ENCODE results near the gene GIT1. TPM values are rescaled to one million over a fixed set of nuclear protein-coding genes. Genes with fewer than 3 reads are reported as not detected.

GIT1 gene
- total and polyA plus RNA-seq, 2 of the 13 experiments (the other 11 are each of a cell fraction or from before 2014, with no cell fraction given) = 14.2 to 30.8 TPM

DNA sequence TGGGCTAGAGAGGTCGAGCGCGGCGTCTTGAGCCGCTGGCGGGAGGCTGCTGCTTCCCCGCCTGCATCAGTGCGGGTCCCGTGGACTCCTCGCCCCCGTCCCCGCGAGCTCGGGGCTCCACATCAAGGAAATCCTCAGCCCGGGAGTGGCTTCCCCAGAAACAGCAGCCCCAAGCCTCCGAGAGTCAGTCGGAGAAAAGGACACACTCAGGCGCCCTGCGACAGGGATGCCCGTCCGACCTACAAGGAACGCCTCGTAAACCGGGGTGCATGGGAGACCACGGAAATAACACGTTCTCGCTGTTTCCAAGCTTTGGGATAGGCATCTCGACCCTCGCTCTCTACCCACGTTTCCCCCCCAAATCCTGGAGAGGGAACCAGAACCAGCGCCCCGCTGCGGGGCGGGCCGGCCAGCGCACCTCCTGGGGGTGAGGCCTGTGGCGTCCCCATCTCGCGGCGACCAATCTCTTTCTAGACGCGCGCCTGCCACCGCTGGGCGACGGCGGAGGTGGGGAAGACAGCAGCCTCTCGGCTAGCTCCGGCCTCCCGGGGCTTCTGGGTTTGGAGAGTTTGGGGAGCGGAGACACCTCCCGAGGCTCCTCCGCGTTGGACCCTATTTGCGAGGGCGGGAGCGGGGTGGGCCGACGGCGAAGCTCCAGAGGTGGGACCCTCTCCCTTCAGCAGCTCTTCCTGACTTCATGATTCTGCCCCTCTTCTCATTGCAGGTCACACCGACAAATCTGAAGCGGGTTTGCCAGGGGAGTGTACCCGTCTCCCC is 21.7 kb downstream of the GIT1 start (continued):
- TF ChIP-seq, protein P1, sequence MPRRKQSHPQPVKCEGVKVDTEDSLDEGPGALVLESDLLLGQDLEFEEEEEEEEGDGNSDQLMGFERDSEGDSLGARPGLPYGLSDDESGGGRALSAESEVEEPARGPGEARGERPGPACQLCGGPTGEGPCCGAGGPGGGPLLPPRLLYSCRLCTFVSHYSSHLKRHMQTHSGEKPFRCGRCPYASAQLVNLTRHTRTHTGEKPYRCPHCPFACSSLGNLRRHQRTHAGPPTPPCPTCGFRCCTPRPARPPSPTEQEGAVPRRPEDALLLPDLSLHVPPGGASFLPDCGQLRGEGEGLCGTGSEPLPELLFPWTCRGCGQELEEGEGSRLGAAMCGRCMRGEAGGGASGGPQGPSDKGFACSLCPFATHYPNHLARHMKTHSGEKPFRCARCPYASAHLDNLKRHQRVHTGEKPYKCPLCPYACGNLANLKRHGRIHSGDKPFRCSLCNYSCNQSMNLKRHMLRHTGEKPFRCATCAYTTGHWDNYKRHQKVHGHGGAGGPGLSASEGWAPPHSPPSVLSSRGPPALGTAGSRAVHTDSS (CRISPR knock-in tag; conservative IDR thresholded peaks at IDR 0.05) = no peak
- TF ChIP-seq SP5 (CRISPR knock-in tag; IDR thresholded peaks at IDR 0.05; ENCODE audit: borderline replicate concordance, low read depth) = no peak
- TF ChIP-seq SIN3A (IDR thresholded peaks at IDR 0.05; ENCODE audit: borderline replicate concordance, low read depth, low read length) = peak; percentile 24; the same call in 1 of the 2 replicates
- TF ChIP-seq, protein P2, sequence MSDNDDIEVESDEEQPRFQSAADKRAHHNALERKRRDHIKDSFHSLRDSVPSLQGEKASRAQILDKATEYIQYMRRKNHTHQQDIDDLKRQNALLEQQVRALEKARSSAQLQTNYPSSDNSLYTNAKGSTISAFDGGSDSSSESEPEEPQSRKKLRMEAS (IDR thresholded peaks at IDR 0.05) = peak; percentile 13; the same call in 1 of the 2 replicates
- no peak for TF ChIP-seq RFX3 (CRISPR knock-in tag; IDR thresholded peaks at IDR 0.05)
- peak; percentile 9; the same call in 1 of the 2 replicates for TF ChIP-seq ZNF788 (CRISPR knock-in tag; IDR thresholded peaks at IDR 0.05; ENCODE audit: borderline replicate concordance)
- TF ChIP-seq HES4 (CRISPR knock-in tag; IDR thresholded peaks at IDR 0.05; ENCODE audit: borderline replicate concordance) = peak; percentile 53; the same call in 1 of the 2 replicates
- 0 out of 2 replicates have a peak, but pooled peaks have one; percentile 8 for TF ChIP-seq ZNF766 (CRISPR knock-in tag; IDR thresholded peaks at IDR 0.05; ENCODE audit: borderline replicate concordance)
- TF ChIP-seq, protein P3, sequence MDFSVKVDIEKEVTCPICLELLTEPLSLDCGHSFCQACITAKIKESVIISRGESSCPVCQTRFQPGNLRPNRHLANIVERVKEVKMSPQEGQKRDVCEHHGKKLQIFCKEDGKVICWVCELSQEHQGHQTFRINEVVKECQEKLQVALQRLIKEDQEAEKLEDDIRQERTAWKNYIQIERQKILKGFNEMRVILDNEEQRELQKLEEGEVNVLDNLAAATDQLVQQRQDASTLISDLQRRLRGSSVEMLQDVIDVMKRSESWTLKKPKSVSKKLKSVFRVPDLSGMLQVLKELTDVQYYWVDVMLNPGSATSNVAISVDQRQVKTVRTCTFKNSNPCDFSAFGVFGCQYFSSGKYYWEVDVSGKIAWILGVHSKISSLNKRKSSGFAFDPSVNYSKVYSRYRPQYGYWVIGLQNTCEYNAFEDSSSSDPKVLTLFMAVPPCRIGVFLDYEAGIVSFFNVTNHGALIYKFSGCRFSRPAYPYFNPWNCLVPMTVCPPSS (IDR thresholded peaks at IDR 0.05) = no peak
- TF ChIP-seq SRSF1 (optimal IDR thresholded peaks at IDR 0.05; ENCODE audit: low read depth, low read length) = peak; percentile 4
- TF ChIP-seq LCORL (IDR thresholded peaks at IDR 0.05) = no peak
- peak; percentile 28; the same call in 1 of the 2 replicates for TF ChIP-seq LCORL (CRISPR knock-in tag; IDR thresholded peaks at IDR 0.05)
- TF ChIP-seq ZNF274 (CRISPR knock-in tag; IDR thresholded peaks at IDR 0.05) = peak; percentile 59; the same call in 1 of the 2 replicates
- TF ChIP-seq, protein P4, sequence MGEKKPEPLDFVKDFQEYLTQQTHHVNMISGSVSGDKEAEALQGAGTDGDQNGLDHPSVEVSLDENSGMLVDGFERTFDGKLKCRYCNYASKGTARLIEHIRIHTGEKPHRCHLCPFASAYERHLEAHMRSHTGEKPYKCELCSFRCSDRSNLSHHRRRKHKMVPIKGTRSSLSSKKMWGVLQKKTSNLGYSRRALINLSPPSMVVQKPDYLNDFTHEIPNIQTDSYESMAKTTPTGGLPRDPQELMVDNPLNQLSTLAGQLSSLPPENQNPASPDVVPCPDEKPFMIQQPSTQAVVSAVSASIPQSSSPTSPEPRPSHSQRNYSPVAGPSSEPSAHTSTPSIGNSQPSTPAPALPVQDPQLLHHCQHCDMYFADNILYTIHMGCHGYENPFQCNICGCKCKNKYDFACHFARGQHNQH (CRISPR knock-in tag; IDR thresholded peaks at IDR 0.05) = no peak
- TF ChIP-seq NCOA5 (CRISPR knock-in tag; IDR thresholded peaks at IDR 0.05) = no peak
- TF ChIP-seq TBP (CRISPR knock-in tag; IDR thresholded peaks at IDR 0.05) = no peak
- TF ChIP-seq ZC3H13 (CRISPR knock-in tag; IDR thresholded peaks at IDR 0.05) = peak; percentile 62; the same call in 1 of the 2 replicates
- TF ChIP-seq ZNF780A (CRISPR knock-in tag; IDR thresholded peaks at IDR 0.05) = 0 out of 2 replicates have a peak, but pooled peaks have one; percentile 70
- TF ChIP-seq ISL2 (CRISPR knock-in tag; IDR thresholded peaks at IDR 0.05) = 0 out of 2 replicates have a peak, but pooled peaks have one; percentile 10
- TF ChIP-seq, protein P5, sequence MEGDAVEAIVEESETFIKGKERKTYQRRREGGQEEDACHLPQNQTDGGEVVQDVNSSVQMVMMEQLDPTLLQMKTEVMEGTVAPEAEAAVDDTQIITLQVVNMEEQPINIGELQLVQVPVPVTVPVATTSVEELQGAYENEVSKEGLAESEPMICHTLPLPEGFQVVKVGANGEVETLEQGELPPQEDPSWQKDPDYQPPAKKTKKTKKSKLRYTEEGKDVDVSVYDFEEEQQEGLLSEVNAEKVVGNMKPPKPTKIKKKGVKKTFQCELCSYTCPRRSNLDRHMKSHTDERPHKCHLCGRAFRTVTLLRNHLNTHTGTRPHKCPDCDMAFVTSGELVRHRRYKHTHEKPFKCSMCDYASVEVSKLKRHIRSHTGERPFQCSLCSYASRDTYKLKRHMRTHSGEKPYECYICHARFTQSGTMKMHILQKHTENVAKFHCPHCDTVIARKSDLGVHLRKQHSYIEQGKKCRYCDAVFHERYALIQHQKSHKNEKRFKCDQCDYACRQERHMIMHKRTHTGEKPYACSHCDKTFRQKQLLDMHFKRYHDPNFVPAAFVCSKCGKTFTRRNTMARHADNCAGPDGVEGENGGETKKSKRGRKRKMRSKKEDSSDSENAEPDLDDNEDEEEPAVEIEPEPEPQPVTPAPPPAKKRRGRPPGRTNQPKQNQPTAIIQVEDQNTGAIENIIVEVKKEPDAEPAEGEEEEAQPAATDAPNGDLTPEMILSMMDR (CRISPR knock-in tag; IDR thresholded peaks at IDR 0.05) = peak; percentile 53
- TF ChIP-seq, protein P6, sequence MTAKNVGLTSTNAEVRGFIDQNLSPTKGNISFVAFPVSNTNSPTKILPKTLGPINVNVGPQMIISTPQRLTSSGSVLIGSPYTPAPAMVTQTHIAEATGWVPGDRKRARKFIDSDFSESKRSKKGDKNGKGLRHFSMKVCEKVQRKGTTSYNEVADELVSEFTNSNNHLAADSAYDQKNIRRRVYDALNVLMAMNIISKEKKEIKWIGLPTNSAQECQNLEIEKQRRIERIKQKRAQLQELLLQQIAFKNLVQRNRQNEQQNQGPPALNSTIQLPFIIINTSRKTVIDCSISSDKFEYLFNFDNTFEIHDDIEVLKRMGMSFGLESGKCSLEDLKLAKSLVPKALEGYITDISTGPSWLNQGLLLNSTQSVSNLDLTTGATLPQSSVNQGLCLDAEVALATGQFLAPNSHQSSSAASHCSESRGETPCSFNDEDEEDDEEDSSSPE (CRISPR knock-in tag; IDR thresholded peaks at IDR 0.05) = no peak
- TF ChIP-seq NFIC (IDR thresholded peaks at IDR 0.05; ENCODE audit: low read length) = no peak
- no peak for TF ChIP-seq ZNF674 (CRISPR knock-in tag; IDR thresholded peaks at IDR 0.05; ENCODE audit: low read depth)
- no peak for TF ChIP-seq EZH2 (conservative IDR thresholded peaks at IDR 0.05; ENCODE audit: low read depth, low read length)
